GM23338 (cell line): Measurements from ENCODE around the gene OTULINL. TPM values are rescaled to one million over a fixed set of nuclear protein-coding genes. Genes with fewer than 3 reads are reported as not detected.

ENCODE experiments used
- ATAC-seq: fragments of 200-7000 bp; cut with Tn5 transposase; 3 replicates; pipeline ENCODE4 v1.9.1; 2020
- DNase-seq: peaks from one replicate; pipeline ENCODE4 v3.0.0-alpha.2; 2015; ENCODE audit warnings: low spot score
- H2AFZ ChIP-seq: fragments of 200-600 bp; sonication (generic); 2 replicates; pipeline ENCODE4 v1.8.0; 2016; ENCODE audit warnings: antibody characterized with exemption, mild to moderate bottlenecking, moderate library complexity
- H3F3A ChIP-seq: fragments of 200-600 bp; sonication (generic); replicated peaks from 2 replicates; pipeline ENCODE4 v1.8.0; 2017; ENCODE audit warnings: antibody characterized with exemption, mixed run types, low read depth
- H3K27ac ChIP-seq: fragments of 200-600 bp; sonication (generic); 2 replicates; pipeline ENCODE4 v1.6.1; 2016; ENCODE audit warnings: low read depth
- H3K27me3 ChIP-seq: fragments of 200-600 bp; sonication (generic); 2 replicates; pipeline ENCODE4 v1.8.0; 2016; ENCODE audit warnings: mild to moderate bottlenecking, mixed run types, moderate library complexity; ENCODE audit not compliant: insufficient read depth
- H3K36me3 ChIP-seq: fragments of 200-600 bp; sonication (generic); 2 replicates; pipeline ENCODE4 v1.8.0; 2016; ENCODE audit warnings: mild to moderate bottlenecking; ENCODE audit not compliant: insufficient read depth
- H3K4me1 ChIP-seq: fragments of 200-600 bp; sonication (generic); 2 replicates; pipeline ENCODE4 v1.8.0; 2016; ENCODE audit warnings: mild to moderate bottlenecking, moderate library complexity; ENCODE audit not compliant: insufficient read depth
- H3K4me2 ChIP-seq: fragments of 200-600 bp; sonication (generic); 2 replicates; pipeline ENCODE4 v1.7.1; 2017; ENCODE audit warnings: mixed run types
- H3K4me3 ChIP-seq: fragments of 200-600 bp; sonication (generic); 2 replicates; pipeline ENCODE4 v1.6.1; 2016; ENCODE audit warnings: mixed run types
- H3K79me2 ChIP-seq: fragments of 200-600 bp; sonication (generic); replicated peaks from 2 replicates; pipeline ENCODE4 v1.8.0; 2017; ENCODE audit warnings: mild to moderate bottlenecking; ENCODE audit not compliant: insufficient read depth
- H3K9me2 ChIP-seq: fragments of 200-600 bp; sonication (generic); 2 replicates; pipeline ENCODE4 v1.8.0; 2017; ENCODE audit not compliant: insufficient read depth
- H4K20me1 ChIP-seq: fragments of 200-600 bp; sonication (generic); replicated peaks from 2 replicates; pipeline ENCODE4 v1.8.0; 2017; ENCODE audit warnings: mild to moderate bottlenecking; ENCODE audit not compliant: insufficient read depth
- H3K27ac Mint-ChIP-seq: 2 replicates; pipeline ENCODE4 v1.8.0; 2020; ENCODE audit warnings: inconsistent platforms, mild to moderate bottlenecking, moderate library complexity, mixed read lengths
- H3K27me3 Mint-ChIP-seq: 3 replicates; pipeline ENCODE4 v1.8.0; 2022; ENCODE audit warnings: low read depth, mild to moderate bottlenecking, moderate library complexity, mixed read lengths, inconsistent platforms; ENCODE audit not compliant: insufficient read depth, poor library complexity
- H3K36me3 Mint-ChIP-seq: 3 replicates; pipeline ENCODE4 v1.8.0; 2021; ENCODE audit warnings: low read depth, mild to moderate bottlenecking, inconsistent platforms, moderate library complexity, mixed read lengths
- H3K4me1 Mint-ChIP-seq: 3 replicates; pipeline ENCODE4 v1.8.0; 2020; ENCODE audit warnings: mild to moderate bottlenecking, inconsistent platforms, mixed read lengths
- H3K4me3 Mint-ChIP-seq: 3 replicates; pipeline ENCODE4 v1.8.0; 2021; ENCODE audit warnings: moderate library complexity, mild to moderate bottlenecking, inconsistent platforms, mixed read lengths
- H3K9me3 Mint-ChIP-seq: 3 replicates; pipeline ENCODE4 v1.8.0; 2020; ENCODE audit warnings: moderate library complexity, mild to moderate bottlenecking, inconsistent platforms, mixed read lengths
- CREB1 ChIP-seq: fragments of 250-450 bp; sonication (Bioruptor Pico); IDR thresholded peaks from 2 replicates; pipeline ENCODE4 v1.5.0; 2020; ENCODE audit warnings: low read depth, mild to moderate bottlenecking, moderate library complexity
- EZH2 ChIP-seq: fragments of 200-600 bp; sonication (generic); IDR thresholded peaks from one replicate; pipeline ENCODE4 v1.8.0; 2017; ENCODE audit warnings: antibody characterized with exemption, mild to moderate bottlenecking, low read depth; ENCODE audit not compliant: unreplicated experiment
- EZH2phosphoT487 ChIP-seq: fragments of 200-600 bp; sonication (generic); IDR thresholded peaks from one replicate; pipeline ENCODE4 v1.8.1; 2018; ENCODE audit warnings: antibody characterized with exemption; ENCODE audit not compliant: unreplicated experiment
- JUNB ChIP-seq: IDR thresholded peaks from one replicate; pipeline ENCODE4 v1.6.1; 2016; ENCODE audit warnings: antibody characterized with exemption; ENCODE audit not compliant: unreplicated experiment
- NANOG ChIP-seq: IDR thresholded peaks from 2 replicates; pipeline ENCODE4 v1.6.1; 2016; ENCODE audit warnings: antibody characterized with exemption, borderline replicate concordance
- POLR2AphosphoS5 ChIP-seq: IDR thresholded peaks from 2 replicates; pipeline ENCODE4 v1.6.1; 2016; ENCODE audit warnings: antibody characterized with exemption, low read depth
- STAT1 ChIP-seq: IDR thresholded peaks from one replicate; pipeline ENCODE4 v1.6.1; 2016; ENCODE audit warnings: antibody characterized with exemption; ENCODE audit not compliant: unreplicated experiment
- ZNF114 ChIP-seq: fragments of 250-450 bp; sonication (Bioruptor Pico); IDR thresholded peaks from 2 replicates; pipeline ENCODE4 v1.5.0; 2020; ENCODE audit warnings: mild to moderate bottlenecking, moderate library complexity
- ZNF331 ChIP-seq: fragments of 250-450 bp; sonication (Bioruptor Pico); IDR thresholded peaks from 2 replicates; pipeline ENCODE4 v1.5.0; 2020; ENCODE audit warnings: low read depth, mild to moderate bottlenecking, moderate library complexity
- polyA plus RNA-seq: library from polyadenylated mRNA; unstranded; fragments of >200 nt; fragmentation: Nextera tagmentation; extraction: Ambion mirVana; gene quantifications from 2 replicates; pipeline ENCODE4 v1.2.1, GENCODE V29; 2016
- total RNA-seq: library from RNA; depleted of rRNA; stranded (reverse); fragments of >200 nt; shearing (Covaris generic); gene quantifications from 2 replicates; pipeline ENCODE4 v1.2.3, GENCODE V29; 2014
- TF ChIP-seq, protein P1 (sequence below): IDR thresholded peaks from one replicate; pipeline ENCODE4 v1.6.1; 2018; ENCODE audit warnings: antibody characterized with exemption; ENCODE audit not compliant: unreplicated experiment
- TF ChIP-seq, protein P2 (sequence below): IDR thresholded peaks from 2 replicates; pipeline ENCODE4 v1.6.1; 2016; ENCODE audit warnings: antibody characterized with exemption

The OTULINL gene
- total and polyA plus RNA-seq, 2 experiments from 2014 or later, result 6.3 to 7.6 TPM

DNA sequence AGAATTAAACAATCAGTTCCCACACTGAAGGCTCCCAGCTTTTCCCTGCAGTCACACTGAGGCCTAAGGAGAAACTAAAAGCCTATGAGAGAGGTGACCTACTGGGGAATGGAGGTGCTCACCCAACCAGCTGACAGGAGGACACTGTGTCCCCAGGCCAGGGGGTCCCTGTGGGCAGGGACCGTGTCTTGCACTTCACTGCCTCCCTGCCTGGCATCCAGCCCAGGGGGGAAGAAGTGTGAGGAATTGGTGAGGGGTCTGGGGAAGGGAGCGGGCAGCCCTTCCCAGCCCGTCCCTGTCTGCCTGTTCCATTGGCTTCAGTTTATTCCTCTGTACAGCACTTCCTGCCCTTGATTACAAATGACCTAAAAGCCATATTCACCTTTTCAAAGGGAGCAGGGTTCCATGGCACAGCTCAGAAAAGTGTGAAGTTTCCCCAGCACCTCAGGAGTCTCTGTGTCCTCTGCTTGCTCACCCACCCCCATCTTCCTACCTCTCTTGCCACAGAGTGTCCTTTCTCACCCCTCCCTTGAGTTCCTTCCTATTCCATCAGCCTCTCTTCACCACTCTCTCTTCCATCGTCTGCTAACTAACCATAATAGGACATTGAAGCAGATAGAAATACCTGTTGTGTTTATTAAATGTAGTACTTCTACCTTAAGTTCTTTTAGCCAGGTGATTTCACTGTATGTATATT, 12.9 kb downstream of the OTULINL start (continued):
- TF ChIP-seq JUNB (no peak), STAT1 (no peak), EZH2 (no peak), ZNF114 (no peak)
- TF ChIP-seq, protein P1, sequence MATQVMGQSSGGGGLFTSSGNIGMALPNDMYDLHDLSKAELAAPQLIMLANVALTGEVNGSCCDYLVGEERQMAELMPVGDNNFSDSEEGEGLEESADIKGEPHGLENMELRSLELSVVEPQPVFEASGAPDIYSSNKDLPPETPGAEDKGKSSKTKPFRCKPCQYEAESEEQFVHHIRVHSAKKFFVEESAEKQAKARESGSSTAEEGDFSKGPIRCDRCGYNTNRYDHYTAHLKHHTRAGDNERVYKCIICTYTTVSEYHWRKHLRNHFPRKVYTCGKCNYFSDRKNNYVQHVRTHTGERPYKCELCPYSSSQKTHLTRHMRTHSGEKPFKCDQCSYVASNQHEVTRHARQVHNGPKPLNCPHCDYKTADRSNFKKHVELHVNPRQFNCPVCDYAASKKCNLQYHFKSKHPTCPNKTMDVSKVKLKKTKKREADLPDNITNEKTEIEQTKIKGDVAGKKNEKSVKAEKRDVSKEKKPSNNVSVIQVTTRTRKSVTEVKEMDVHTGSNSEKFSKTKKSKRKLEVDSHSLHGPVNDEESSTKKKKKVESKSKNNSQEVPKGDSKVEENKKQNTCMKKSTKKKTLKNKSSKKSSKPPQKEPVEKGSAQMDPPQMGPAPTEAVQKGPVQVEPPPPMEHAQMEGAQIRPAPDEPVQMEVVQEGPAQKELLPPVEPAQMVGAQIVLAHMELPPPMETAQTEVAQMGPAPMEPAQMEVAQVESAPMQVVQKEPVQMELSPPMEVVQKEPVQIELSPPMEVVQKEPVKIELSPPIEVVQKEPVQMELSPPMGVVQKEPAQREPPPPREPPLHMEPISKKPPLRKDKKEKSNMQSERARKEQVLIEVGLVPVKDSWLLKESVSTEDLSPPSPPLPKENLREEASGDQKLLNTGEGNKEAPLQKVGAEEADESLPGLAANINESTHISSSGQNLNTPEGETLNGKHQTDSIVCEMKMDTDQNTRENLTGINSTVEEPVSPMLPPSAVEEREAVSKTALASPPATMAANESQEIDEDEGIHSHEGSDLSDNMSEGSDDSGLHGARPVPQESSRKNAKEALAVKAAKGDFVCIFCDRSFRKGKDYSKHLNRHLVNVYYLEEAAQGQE, result no peak
- TF ChIP-seq, protein P2, sequence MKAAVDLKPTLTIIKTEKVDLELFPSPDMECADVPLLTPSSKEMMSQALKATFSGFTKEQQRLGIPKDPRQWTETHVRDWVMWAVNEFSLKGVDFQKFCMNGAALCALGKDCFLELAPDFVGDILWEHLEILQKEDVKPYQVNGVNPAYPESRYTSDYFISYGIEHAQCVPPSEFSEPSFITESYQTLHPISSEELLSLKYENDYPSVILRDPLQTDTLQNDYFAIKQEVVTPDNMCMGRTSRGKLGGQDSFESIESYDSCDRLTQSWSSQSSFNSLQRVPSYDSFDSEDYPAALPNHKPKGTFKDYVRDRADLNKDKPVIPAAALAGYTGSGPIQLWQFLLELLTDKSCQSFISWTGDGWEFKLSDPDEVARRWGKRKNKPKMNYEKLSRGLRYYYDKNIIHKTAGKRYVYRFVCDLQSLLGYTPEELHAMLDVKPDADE, result no peak

DNA sequence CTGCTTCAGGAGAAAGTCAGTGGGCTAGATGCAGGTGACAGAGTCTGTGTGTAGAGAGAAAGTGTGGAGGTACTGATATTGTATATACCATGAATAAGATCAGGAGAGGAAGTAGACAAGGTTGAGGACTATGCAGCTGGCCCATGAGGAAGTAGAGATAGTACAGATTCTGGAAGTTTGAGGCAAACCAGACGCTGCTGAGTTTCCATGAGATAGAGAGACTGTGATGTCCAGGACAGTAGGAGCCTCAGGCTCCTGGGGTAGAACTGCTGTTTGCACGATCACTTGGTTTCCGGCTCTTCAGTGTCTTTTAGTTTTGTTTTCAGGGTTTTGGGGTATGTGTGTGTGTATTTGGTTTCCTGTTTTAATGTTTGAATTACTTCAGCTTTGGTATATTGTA, 13.6 kb downstream of the OTULINL start:
- H3K9me2 ChIP-seq, result no peaks in the 10 kb centered on the region
- peaks cover 2% of the 10 kb centered on the region for H3K27me3 Mint-ChIP-seq
- H3K4me1 Mint-ChIP-seq, result peaks cover 4% of the 10 kb centered on the region; the same call in 2 of the 3 replicates
- peaks cover 7% of the 10 kb centered on the region; the same call in 1 of the 3 replicates for H3K36me3 Mint-ChIP-seq
- no peaks in the 10 kb centered on the region for H3K4me1 ChIP-seq
- H3K36me3 ChIP-seq, result no peaks in the 10 kb centered on the region
- H3K27me3 ChIP-seq, result no peaks in the 10 kb centered on the region
- TF ChIP-seq NANOG (no peak), EZH2 (no peak), EZH2phosphoT487 (no peak), STAT1 (no peak)
- no peak overlapping the region for H2AFZ ChIP-seq
- H4K20me1 ChIP-seq, result no peaks in the 10 kb centered on the region
- no peak overlapping the region for H3K4me3 ChIP-seq
- no peak overlapping the region for H3K4me2 ChIP-seq
- 0 out of 3 replicates have a peak, but pooled peaks cover 7% of the 10 kb centered on the region for H3K9me3 Mint-ChIP-seq
- no peak overlapping the region for H3K27ac Mint-ChIP-seq
- H3K4me3 Mint-ChIP-seq, result no peak overlapping the region
- H3K79me2 ChIP-seq, result 0 out of 2 replicates have a peak, but pooled peaks cover 4% of the 10 kb centered on the region
- DNase-seq (no peak), ATAC-seq (no peak)
- H3F3A ChIP-seq, result no peaks in the 10 kb centered on the region
- H3K27ac ChIP-seq, result no peak overlapping the region

DNA sequence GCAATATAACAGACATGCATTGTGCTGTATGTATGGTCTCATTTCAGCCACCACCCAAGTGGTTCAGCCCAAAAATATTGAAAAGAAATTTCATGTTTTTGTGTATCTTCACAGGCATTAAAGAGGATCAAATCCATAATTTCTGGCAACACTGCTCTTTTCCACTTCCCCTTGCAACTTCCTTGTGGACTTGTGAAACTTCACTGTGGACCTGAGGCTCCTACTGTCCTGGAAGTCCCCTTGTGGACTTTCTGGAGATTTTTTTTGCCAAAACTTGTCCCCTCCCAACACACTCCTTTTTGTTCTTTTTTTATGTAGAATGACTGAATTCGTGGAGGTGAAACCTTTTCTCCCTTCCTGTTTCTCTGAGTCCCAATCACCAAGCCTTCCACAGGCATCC, 14.3 kb downstream of the OTULINL start:
- Mint-ChIP-seq H3K27me3 (peaks cover 2% of the 10 kb centered on the region), H3K9me3 (0 out of 3 replicates have a peak, but pooled peaks cover 7% of the 10 kb centered on the region), H3K4me1 (peaks cover 4% of the 10 kb centered on the region; the same call in 2 of the 3 replicates), H3K36me3 (peaks cover 7% of the 10 kb centered on the region; the same call in 1 of the 3 replicates), H3K4me3 (no peak overlapping the region), H3K27ac (no peak overlapping the region)
- H3K27ac ChIP-seq, result no peak overlapping the region
- no peaks in the 10 kb centered on the region for H3K4me1 ChIP-seq
- 0 out of 2 replicates have a peak, but pooled peaks cover 4% of the 10 kb centered on the region for H3K79me2 ChIP-seq
- no peaks in the 10 kb centered on the region for H3K9me2 ChIP-seq
- H3K4me3 ChIP-seq, result no peak overlapping the region
- no peaks in the 10 kb centered on the region for H3K27me3 ChIP-seq
- no peaks in the 10 kb centered on the region for H3F3A ChIP-seq
- no peak overlapping the region for H3K4me2 ChIP-seq
- no peaks in the 10 kb centered on the region for H4K20me1 ChIP-seq
- DNase-seq (no peak), ATAC-seq (no peak)
- H2AFZ ChIP-seq, result no peak overlapping the region
- no peaks in the 10 kb centered on the region for H3K36me3 ChIP-seq
- TF ChIP-seq ZNF331 (CRISPR knock-in tag) (no peak), JUNB (no peak), STAT1 (no peak), EZH2 (no peak), CREB1 (CRISPR knock-in tag) (no peak), POLR2AphosphoS5 (no peak), NANOG (no peak)
- TF ChIP-seq, protein P1, result no peak
